ENCODE measurements around the gene UNC5A.

DNA sequence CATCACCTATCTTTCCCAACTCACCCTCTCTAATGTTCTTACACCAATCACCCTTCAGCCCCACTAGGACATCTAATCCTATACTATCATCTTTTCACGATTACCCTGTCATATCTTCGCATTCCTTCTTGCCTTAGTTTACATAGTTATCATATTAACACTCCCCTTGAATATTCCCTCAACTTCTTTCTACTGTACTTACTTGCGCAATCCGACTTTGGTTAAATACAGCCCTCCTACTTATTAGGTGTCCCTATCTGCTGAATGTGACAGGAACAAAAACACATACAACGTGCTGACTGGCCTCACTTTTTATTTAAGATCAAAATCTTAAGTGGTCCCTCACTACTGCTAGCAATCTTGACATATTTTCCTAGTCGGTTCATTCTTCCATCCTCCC is 108.3 kb downstream of the UNC5A start:
- TF ChIP-seq, protein P1, sequence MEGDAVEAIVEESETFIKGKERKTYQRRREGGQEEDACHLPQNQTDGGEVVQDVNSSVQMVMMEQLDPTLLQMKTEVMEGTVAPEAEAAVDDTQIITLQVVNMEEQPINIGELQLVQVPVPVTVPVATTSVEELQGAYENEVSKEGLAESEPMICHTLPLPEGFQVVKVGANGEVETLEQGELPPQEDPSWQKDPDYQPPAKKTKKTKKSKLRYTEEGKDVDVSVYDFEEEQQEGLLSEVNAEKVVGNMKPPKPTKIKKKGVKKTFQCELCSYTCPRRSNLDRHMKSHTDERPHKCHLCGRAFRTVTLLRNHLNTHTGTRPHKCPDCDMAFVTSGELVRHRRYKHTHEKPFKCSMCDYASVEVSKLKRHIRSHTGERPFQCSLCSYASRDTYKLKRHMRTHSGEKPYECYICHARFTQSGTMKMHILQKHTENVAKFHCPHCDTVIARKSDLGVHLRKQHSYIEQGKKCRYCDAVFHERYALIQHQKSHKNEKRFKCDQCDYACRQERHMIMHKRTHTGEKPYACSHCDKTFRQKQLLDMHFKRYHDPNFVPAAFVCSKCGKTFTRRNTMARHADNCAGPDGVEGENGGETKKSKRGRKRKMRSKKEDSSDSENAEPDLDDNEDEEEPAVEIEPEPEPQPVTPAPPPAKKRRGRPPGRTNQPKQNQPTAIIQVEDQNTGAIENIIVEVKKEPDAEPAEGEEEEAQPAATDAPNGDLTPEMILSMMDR (IDR thresholded peaks at IDR 0.05) = no peak
- TF ChIP-seq NFIC (IDR thresholded peaks at IDR 0.05; ENCODE audit: borderline replicate concordance) = no peak
- TF ChIP-seq MEF2A (IDR thresholded peaks at IDR 0.05; ENCODE audit: borderline replicate concordance, low read depth) = no peak
- no peak for TF ChIP-seq RAD21 (IDR thresholded peaks at IDR 0.05; ENCODE audit: low read length)
- TF ChIP-seq, protein P2, sequence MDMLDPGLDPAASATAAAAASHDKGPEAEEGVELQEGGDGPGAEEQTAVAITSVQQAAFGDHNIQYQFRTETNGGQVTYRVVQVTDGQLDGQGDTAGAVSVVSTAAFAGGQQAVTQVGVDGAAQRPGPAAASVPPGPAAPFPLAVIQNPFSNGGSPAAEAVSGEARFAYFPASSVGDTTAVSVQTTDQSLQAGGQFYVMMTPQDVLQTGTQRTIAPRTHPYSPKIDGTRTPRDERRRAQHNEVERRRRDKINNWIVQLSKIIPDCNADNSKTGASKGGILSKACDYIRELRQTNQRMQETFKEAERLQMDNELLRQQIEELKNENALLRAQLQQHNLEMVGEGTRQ (IDR thresholded peaks at IDR 0.05; ENCODE audit: borderline replicate concordance, low read depth, low read length) = no peak
- no peak for TF ChIP-seq EZH2phosphoT487 (IDR thresholded peaks at IDR 0.05; ENCODE audit: borderline replicate concordance, low read depth)
- TF ChIP-seq, protein P3, sequence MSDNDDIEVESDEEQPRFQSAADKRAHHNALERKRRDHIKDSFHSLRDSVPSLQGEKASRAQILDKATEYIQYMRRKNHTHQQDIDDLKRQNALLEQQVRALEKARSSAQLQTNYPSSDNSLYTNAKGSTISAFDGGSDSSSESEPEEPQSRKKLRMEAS (IDR thresholded peaks at IDR 0.05; ENCODE audit: low read depth) = no peak
- no peak for TF ChIP-seq RXRA (IDR thresholded peaks at IDR 0.05; ENCODE audit: borderline replicate concordance, low read depth)
- no peak for TF ChIP-seq POLR2AphosphoS5 (IDR thresholded peaks at IDR 0.05; ENCODE audit: low read depth, low read length)
- TF ChIP-seq, protein P4, sequence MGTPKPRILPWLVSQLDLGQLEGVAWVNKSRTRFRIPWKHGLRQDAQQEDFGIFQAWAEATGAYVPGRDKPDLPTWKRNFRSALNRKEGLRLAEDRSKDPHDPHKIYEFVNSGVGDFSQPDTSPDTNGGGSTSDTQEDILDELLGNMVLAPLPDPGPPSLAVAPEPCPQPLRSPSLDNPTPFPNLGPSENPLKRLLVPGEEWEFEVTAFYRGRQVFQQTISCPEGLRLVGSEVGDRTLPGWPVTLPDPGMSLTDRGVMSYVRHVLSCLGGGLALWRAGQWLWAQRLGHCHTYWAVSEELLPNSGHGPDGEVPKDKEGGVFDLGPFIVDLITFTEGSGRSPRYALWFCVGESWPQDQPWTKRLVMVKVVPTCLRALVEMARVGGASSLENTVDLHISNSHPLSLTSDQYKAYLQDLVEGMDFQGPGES (IDR thresholded peaks at IDR 0.05; ENCODE audit: low read depth, low read length) = no peak
- no peak for TF ChIP-seq TAF1 (IDR thresholded peaks at IDR 0.05; ENCODE audit: borderline replicate concordance, low read depth, low read length)
- no peak for TF ChIP-seq MXI1 (IDR thresholded peaks at IDR 0.05; ENCODE audit: low read depth, low read length)
